ENCODE results near the gene NEURL1B. TPM values are rescaled to one million over a fixed set of nuclear protein-coding genes. Genes with fewer than 3 reads are reported as not detected.

Gene NEURL1B
- total and polyA plus RNA-seq, 2 donors (not counting 1 experiment from before 2014, with no cell fraction given) = 0.06 to 0.17 TPM

- Mint-ChIP-seq H3K9me3 (ENCODE audit: insufficient read depth) (no peaks in the 10 kb centered on the region), H3K27me3 (peaks cover 19% of the 10 kb centered on the region), H3K27ac (no peak overlapping the region), H3K4me1 (no peaks in the 10 kb centered on the region), H3K4me3 (no peak overlapping the region)
- TF ChIP-seq, protein P1, sequence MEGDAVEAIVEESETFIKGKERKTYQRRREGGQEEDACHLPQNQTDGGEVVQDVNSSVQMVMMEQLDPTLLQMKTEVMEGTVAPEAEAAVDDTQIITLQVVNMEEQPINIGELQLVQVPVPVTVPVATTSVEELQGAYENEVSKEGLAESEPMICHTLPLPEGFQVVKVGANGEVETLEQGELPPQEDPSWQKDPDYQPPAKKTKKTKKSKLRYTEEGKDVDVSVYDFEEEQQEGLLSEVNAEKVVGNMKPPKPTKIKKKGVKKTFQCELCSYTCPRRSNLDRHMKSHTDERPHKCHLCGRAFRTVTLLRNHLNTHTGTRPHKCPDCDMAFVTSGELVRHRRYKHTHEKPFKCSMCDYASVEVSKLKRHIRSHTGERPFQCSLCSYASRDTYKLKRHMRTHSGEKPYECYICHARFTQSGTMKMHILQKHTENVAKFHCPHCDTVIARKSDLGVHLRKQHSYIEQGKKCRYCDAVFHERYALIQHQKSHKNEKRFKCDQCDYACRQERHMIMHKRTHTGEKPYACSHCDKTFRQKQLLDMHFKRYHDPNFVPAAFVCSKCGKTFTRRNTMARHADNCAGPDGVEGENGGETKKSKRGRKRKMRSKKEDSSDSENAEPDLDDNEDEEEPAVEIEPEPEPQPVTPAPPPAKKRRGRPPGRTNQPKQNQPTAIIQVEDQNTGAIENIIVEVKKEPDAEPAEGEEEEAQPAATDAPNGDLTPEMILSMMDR (IDR thresholded peaks at IDR 0.05) = no peak
- no peak for TF ChIP-seq EZH2 (IDR thresholded peaks at IDR 0.05; ENCODE audit: borderline replicate concordance, insufficient read depth, low read depth, low read length, poor library complexity, severe bottlenecking)
- ChIA-PET CTCF (no interaction called here), POLR2A (no interaction called here)
- H3K4me3 ChIP-seq (ENCODE audit: control extremely low read depth in 1 of 5, extremely low read depth in 1 of 5, insufficient read depth in 1 of 5, low read depth in 2 of 5, low read length in 4 of 5) = no peak overlapping the region
- no peaks in the 10 kb centered on the region for H3K27me3 ChIP-seq (replicated peaks in 1 of 4; ENCODE audit: control extremely low read depth in 1 of 4, control insufficient read depth in 3 of 4, insufficient read depth in 4 of 4, low read length in 3 of 4)
- DNase-seq = no peak
- H2AFZ ChIP-seq (ENCODE audit: insufficient read depth, low read depth, low read length, poor library complexity, severe bottlenecking) = no peak overlapping the region
- H3K4me1 ChIP-seq (ENCODE audit: control insufficient read depth in 2 of 2, insufficient read depth in 2 of 2, low read length in 2 of 2) = no peaks in the 10 kb centered on the region
- no peak overlapping the region for H3K9ac ChIP-seq (ENCODE audit: low read length)
- no peak for ATAC-seq (ENCODE audit: low read depth)
- no peaks in the 10 kb centered on the region for H3K79me2 ChIP-seq (ENCODE audit: control insufficient read depth, insufficient read depth, low read length)
- 96% methylated on average over 2 of the region's 5 CpGs for WGBS (ENCODE audit: insufficient coverage)
- intact Hi-C loops (cut with micrococcal nuclease) = no loop called here
- peaks cover 0 to 4% (median 0%) of the 10 kb centered on the region in 3 donors for H3K9me3 ChIP-seq (ENCODE audit: control extremely low read depth in 1 of 3, control insufficient read depth in 2 of 3, insufficient read depth in 1 of 3, low read length in 2 of 3)
- no peaks in the 10 kb centered on the region for H4K20me1 ChIP-seq (ENCODE audit: control insufficient read depth, insufficient read depth, low read length, poor library complexity, severe bottlenecking)
- no peak overlapping the region for H3K4me2 ChIP-seq (replicated peaks; ENCODE audit: low read depth, low read length, poor library complexity, severe bottlenecking)
- no peaks in the 10 kb centered on the region for H3K36me3 ChIP-seq (replicated peaks in 1 of 2; ENCODE audit: control extremely low read depth in 1 of 2, control insufficient read depth in 1 of 2, extremely low read depth in 1 of 2, insufficient read depth in 2 of 2, low read length in 1 of 2)
- H3K27ac ChIP-seq (ENCODE audit: low read length in 2 of 2) = no peak overlapping the region
Measured at GRCh38 chr5:172671091-172671490, 30.0 kb downstream of the NEURL1B start.

DNA sequence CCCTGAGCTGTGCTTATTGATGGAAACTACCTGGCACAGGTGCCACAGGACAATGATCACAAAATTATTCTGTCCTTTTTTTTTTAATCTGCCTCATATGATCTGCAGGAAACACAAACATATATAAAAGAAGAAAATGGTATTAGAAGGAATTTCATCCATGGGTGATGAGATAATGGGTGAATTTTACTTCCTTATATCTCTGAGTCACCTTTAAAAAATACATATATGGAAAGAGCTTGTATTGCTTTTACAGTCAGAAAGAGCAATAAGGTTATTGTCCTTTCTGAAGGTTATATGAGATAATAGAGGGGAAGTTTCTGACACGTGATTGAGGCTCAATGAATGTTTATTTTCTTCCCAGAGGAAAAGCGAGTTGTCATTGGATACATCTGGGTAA, 31.6 kb downstream of the NEURL1B start:
- ChIA-PET POLR2A (no interaction called here), CTCF (no interaction called here)
- WGBS (ENCODE audit: insufficient coverage) = no CpG with 5 or more reads among the region's 2 CpGs
- H2AFZ ChIP-seq (ENCODE audit: insufficient read depth, low read depth, low read length, poor library complexity, severe bottlenecking) = no peak overlapping the region
- no peak overlapping the region for H3K27ac ChIP-seq (ENCODE audit: low read length in 2 of 2)
- no peak overlapping the region for H3K4me3 ChIP-seq (ENCODE audit: control extremely low read depth in 1 of 5, extremely low read depth in 1 of 5, insufficient read depth in 1 of 5, low read depth in 2 of 5, low read length in 4 of 5)
- no peak for TF ChIP-seq EZH2 (IDR thresholded peaks at IDR 0.05; ENCODE audit: borderline replicate concordance, insufficient read depth, low read depth, low read length, poor library complexity, severe bottlenecking)
- TF ChIP-seq, protein P1 (IDR thresholded peaks at IDR 0.05) = no peak
- no peaks in the 10 kb centered on the region for H3K79me2 ChIP-seq (ENCODE audit: control insufficient read depth, insufficient read depth, low read length)
- Mint-ChIP-seq H3K27me3 (peaks cover 15% of the 10 kb centered on the region), H3K9me3 (ENCODE audit: insufficient read depth) (no peaks in the 10 kb centered on the region), H3K27ac (no peak overlapping the region), H3K4me3 (no peak overlapping the region), H3K4me1 (no peaks in the 10 kb centered on the region)
- ATAC-seq (ENCODE audit: low read depth) (no peak), DNase-seq (no peak)
- intact Hi-C loops (cut with micrococcal nuclease) = no loop called here
- H3K27me3 ChIP-seq (replicated peaks in 1 of 4; ENCODE audit: control extremely low read depth in 1 of 4, control insufficient read depth in 3 of 4, insufficient read depth in 4 of 4, low read length in 3 of 4) = no peaks in the 10 kb centered on the region
- no peak overlapping the region for H3K4me2 ChIP-seq (replicated peaks; ENCODE audit: low read depth, low read length, poor library complexity, severe bottlenecking)
- H3K9me3 ChIP-seq (ENCODE audit: control extremely low read depth in 1 of 3, control insufficient read depth in 2 of 3, insufficient read depth in 1 of 3, low read length in 2 of 3) = peaks cover 0 to 4% (median 0%) of the 10 kb centered on the region in 3 donors
- no peaks in the 10 kb centered on the region for H3K4me1 ChIP-seq (ENCODE audit: control insufficient read depth in 2 of 2, insufficient read depth in 2 of 2, low read length in 2 of 2)
- H3K36me3 ChIP-seq (replicated peaks in 1 of 2; ENCODE audit: control extremely low read depth in 1 of 2, control insufficient read depth in 1 of 2, extremely low read depth in 1 of 2, insufficient read depth in 2 of 2, low read length in 1 of 2) = no peaks in the 10 kb centered on the region
- H4K20me1 ChIP-seq (ENCODE audit: control insufficient read depth, insufficient read depth, low read length, poor library complexity, severe bottlenecking) = no peaks in the 10 kb centered on the region
- H3K9ac ChIP-seq (ENCODE audit: low read length) = no peak overlapping the region

Data from B cell (primary cell).